IMR-90 (cell line): ENCODE measurements around the gene AUTS2. TPM values are rescaled to one million over a fixed set of nuclear protein-coding genes. Genes with fewer than 3 reads are reported as not detected.

Experiments used
- ATAC-seq: fragments of 200-7000 bp; cut with Tn5 transposase; 2 replicates; pipeline ENCODE4 v1.9.1; 2020; ENCODE audit warnings: low read depth, mild to moderate bottlenecking, moderate library complexity
- BruUV-seq: library from RNA; stranded (reverse); fragments of 400-500 nt; replicated peaks from 2 replicates; lab custom pipeline; 2021; lab: Mats Ljungman, UMichigan
- CTCF ChIA-PET: fragments of 300-600 bp; formaldehyde crosslinking; extraction: SDS; loops from one replicate; lab custom pipeline; 2021; ENCODE audit warnings: antibody characterized with exemption; lab: Yijun Ruan, JAX
- POLR2A ChIA-PET: fragments of 300-600 bp; sonication (Branson Sonifier 250); formaldehyde crosslinking; loops from one replicate; lab custom pipeline; 2022; ENCODE audit warnings: antibody characterized with exemption; ENCODE audit not compliant: unreplicated experiment; lab: Charles Lee
- DNase-seq: peaks from one replicate; pipeline ENCODE4 v3.0.0; 2013
- H2AFZ ChIP-seq: replicated peaks from 2 replicates; pipeline ENCODE3; 2013; ENCODE audit warnings: low read length, mild to moderate bottlenecking; ENCODE audit not compliant: poor library complexity
- H2AK5ac ChIP-seq: 2 replicates; pipeline ENCODE4 v1.6.1; 2013; ENCODE audit warnings: low read depth, low read length, inconsistent platforms
- H2AK9ac ChIP-seq: replicated peaks from 2 replicates; pipeline ENCODE3; 2013; ENCODE audit warnings: mild to moderate bottlenecking, low read depth, low read length, moderate library complexity; ENCODE audit not compliant: poor library complexity
- H2BK120ac ChIP-seq: 2 replicates; pipeline ENCODE4 v1.6.1; 2013; ENCODE audit warnings: low read depth, low read length, inconsistent platforms
- H2BK15ac ChIP-seq: 3 replicates; pipeline ENCODE4 v1.6.1; 2013; ENCODE audit warnings: low read depth, low read length, inconsistent platforms
- H2BK20ac ChIP-seq: 2 replicates; pipeline ENCODE4 v1.6.1; 2013; ENCODE audit warnings: low read depth, mild to moderate bottlenecking, inconsistent platforms, low read length, moderate library complexity
- H2BK5ac ChIP-seq: 2 replicates; pipeline ENCODE4 v1.6.1; 2013; ENCODE audit warnings: mild to moderate bottlenecking, low read depth, low read length, inconsistent platforms; ENCODE audit not compliant: poor library complexity, severe bottlenecking
- H3K14ac ChIP-seq: replicated peaks from 2 replicates; pipeline ENCODE4 v1.6.1; 2013; ENCODE audit warnings: low read depth, low read length, inconsistent platforms
- H3K18ac ChIP-seq: 2 replicates; pipeline ENCODE4 v1.6.1; 2013; ENCODE audit warnings: low read depth, low read length, control low read depth
- H3K23ac ChIP-seq: 2 replicates; pipeline ENCODE4 v1.6.1; 2013; ENCODE audit warnings: low read depth, low read length, inconsistent platforms
- H3K27ac ChIP-seq: 2 replicates; pipeline ENCODE4 v1.5.1; 2013; ENCODE audit warnings: mild to moderate bottlenecking, control low read depth, low read length; ENCODE audit not compliant: insufficient read depth
- H3K27me3 ChIP-seq: 2 replicates; pipeline ENCODE4 v1.6.1; 2013; ENCODE audit warnings: low read length; ENCODE audit not compliant: control insufficient read depth, insufficient read depth
- H3K36me3 ChIP-seq: 2 replicates; pipeline ENCODE4 v1.6.1; 2013; ENCODE audit warnings: low read length, mixed read lengths; ENCODE audit not compliant: control insufficient read depth, insufficient read depth
- H3K4ac ChIP-seq: 2 replicates; pipeline ENCODE4 v1.6.1; 2013; ENCODE audit warnings: low read depth, low read length, inconsistent platforms
- H3K4me1 ChIP-seq: 2 replicates; pipeline ENCODE4 v1.6.1; 2013; ENCODE audit warnings: low read length, mixed read lengths; ENCODE audit not compliant: control insufficient read depth, insufficient read depth
- H3K4me2 ChIP-seq: 2 replicates; pipeline ENCODE4 v1.6.1; 2013; ENCODE audit warnings: low read depth, mild to moderate bottlenecking, control low read depth, low read length, moderate library complexity
- H3K4me3 ChIP-seq: 2 replicates; pipeline ENCODE4 v1.5.1; 2013; ENCODE audit warnings: low read depth, mild to moderate bottlenecking, control low read depth, low read length, moderate library complexity; ENCODE audit not compliant: insufficient read depth
- H3K56ac ChIP-seq: 2 replicates; pipeline ENCODE4 v1.6.1; 2013; ENCODE audit warnings: low read length, inconsistent platforms; ENCODE audit not compliant: insufficient read depth; ENCODE audit errors: extremely low read depth
- H3K79me1 ChIP-seq, 2 experiments: 2 replicates each; pipeline ENCODE4 v1.6.1; 2013; ENCODE audit warnings: low read length in 2 of 2, inconsistent platforms in 1 of 2, low read depth in 1 of 2
- H3K9ac ChIP-seq: 2 replicates; pipeline ENCODE4 v1.6.1; 2013; ENCODE audit warnings: low read depth, low read length, control low read depth
- H3K9me1 ChIP-seq: 2 replicates; pipeline ENCODE4 v1.6.1; 2013; ENCODE audit warnings: low read length, inconsistent platforms; ENCODE audit not compliant: insufficient read depth
- H3K9me3 ChIP-seq: 2 replicates; pipeline ENCODE4 v1.6.1; 2013; ENCODE audit warnings: low read length; ENCODE audit not compliant: control insufficient read depth, insufficient read depth
- H4K20me1 ChIP-seq: 2 replicates; pipeline ENCODE4 v1.6.1; 2013; ENCODE audit warnings: low read length, inconsistent platforms; ENCODE audit not compliant: insufficient read depth
- H4K5ac ChIP-seq: 2 replicates; pipeline ENCODE4 v1.6.1; 2013; ENCODE audit warnings: mild to moderate bottlenecking, low read depth, low read length, control low read depth
- H4K8ac ChIP-seq, 2 experiments: 2 replicates each; pipeline ENCODE4 v1.6.1; 2013; ENCODE audit warnings: low read depth in 2 of 2, low read length in 2 of 2, control low read depth in 1 of 2, inconsistent platforms in 1 of 2
- H4K91ac ChIP-seq: 2 replicates; pipeline ENCODE4 v1.6.1; 2013; ENCODE audit warnings: low read depth, low read length, inconsistent platforms; ENCODE audit not compliant: insufficient read depth
- CEBPB ChIP-seq: IDR thresholded peaks from 2 replicates; pipeline ENCODE4 v1.6.1; 2012; ENCODE audit warnings: low read depth, low read length, improper control_type of control experiment
- CHD1 ChIP-seq: IDR thresholded peaks from 2 replicates; pipeline ENCODE4 v1.6.1; 2012; ENCODE audit warnings: low read depth, low read length, improper control_type of control experiment
- MAFK ChIP-seq: IDR thresholded peaks from 2 replicates; pipeline ENCODE4 v1.6.1; 2012; ENCODE audit warnings: low read depth, low read length, improper control_type of control experiment
- MAZ ChIP-seq: IDR thresholded peaks from 2 replicates; pipeline ENCODE4 v1.6.1; 2012; ENCODE audit warnings: low read depth, mild to moderate bottlenecking, low read length, improper control_type of control experiment, moderate library complexity, borderline replicate concordance
- MXI1 ChIP-seq: IDR thresholded peaks from 2 replicates; pipeline ENCODE4 v1.6.1; 2012; ENCODE audit warnings: low read depth, mild to moderate bottlenecking, low read length, moderate library complexity, borderline replicate concordance
- POLR2A ChIP-seq: IDR thresholded peaks from 2 replicates; pipeline ENCODE4 v1.6.1; 2012; ENCODE audit warnings: mild to moderate bottlenecking, low read depth, low read length
- RCOR1 ChIP-seq: IDR thresholded peaks from 2 replicates; pipeline ENCODE4 v1.6.1; 2012; ENCODE audit warnings: mild to moderate bottlenecking, low read length, improper control_type of control experiment; ENCODE audit not compliant: insufficient replicate concordance
- WGBS, 2 experiments: methylation state at CpG; one replicate each; pipeline versions ENCODE4 v1.1.5 to v1.1.7; 2013; ENCODE audit warnings: missing lambda C conversion rate in 2 of 2; ENCODE audit not compliant: insufficient read length in 1 of 2; ENCODE audit errors: extremely low coverage in 2 of 2; 5-methylcytosine and 5-hydroxymethylcytosine counted together
- dilution Hi-C: fragments of 300-500 bp; cut with HindIII; formaldehyde crosslinking; loops from one replicate; pipeline ENCODE4 v1.14.3; 2018; ENCODE audit warnings: low sequenced_read_pairs; ENCODE audit not compliant: unreplicated experiment
- in situ Hi-C: fragments of 300-500 bp; cut with MboI; formaldehyde crosslinking; loops from 3 replicates; pipeline ENCODE4 v1.14.3; 2019; ENCODE audit warnings: low sequenced_read_pairs, inconsistent platforms, mixed read lengths
- intact Hi-C: fragments of 100-400 bp; cut with micrococcal nuclease; formaldehyde crosslinking; loops from 2 replicates; pipeline ENCODE4 v1.10.0; 2022
- polyA plus RNA-seq, 3 experiments: library from polyadenylated mRNA; depleted of rRNA; stranded (reverse); fragments of >200 nt; gene quantifications; 2 replicates each; pipeline ENCODE4 v1.2.3, GENCODE V29; 2012; ENCODE audit warnings: low replicate concordance in 1 of 3
- total RNA-seq: library from RNA; depleted of rRNA; stranded (reverse); fragments of >200 nt; gene quantifications from 2 replicates; pipeline ENCODE4 v1.2.3, GENCODE V29; 2012
- TF ChIP-seq, protein P1 (sequence below): fragments of 150-350 bp; IDR thresholded peaks from 2 replicates; pipeline ENCODE4 v1.6.1; 2017; ENCODE audit warnings: mild to moderate bottlenecking, antibody characterized with exemption, low read length, low read depth
- TF ChIP-seq, protein P2 (sequence below): conservative IDR thresholded peaks from 2 replicates; pipeline ENCODE4 v1.5.1; 2012; ENCODE audit warnings: mild to moderate bottlenecking, low read depth, low read length, improper control_type of control experiment
- TF ChIP-seq, protein P3 (sequence below): fragments of 150-350 bp; IDR thresholded peaks from 2 replicates; pipeline ENCODE4 v1.6.1; 2016; ENCODE audit warnings: low read depth, mild to moderate bottlenecking, low read length, moderate library complexity, borderline replicate concordance

Gene AUTS2
- total and polyA plus RNA-seq, 2 of the 4 experiments (the other 2 are of a cell fraction) = 0.90 to 3.0 TPM

DNA sequence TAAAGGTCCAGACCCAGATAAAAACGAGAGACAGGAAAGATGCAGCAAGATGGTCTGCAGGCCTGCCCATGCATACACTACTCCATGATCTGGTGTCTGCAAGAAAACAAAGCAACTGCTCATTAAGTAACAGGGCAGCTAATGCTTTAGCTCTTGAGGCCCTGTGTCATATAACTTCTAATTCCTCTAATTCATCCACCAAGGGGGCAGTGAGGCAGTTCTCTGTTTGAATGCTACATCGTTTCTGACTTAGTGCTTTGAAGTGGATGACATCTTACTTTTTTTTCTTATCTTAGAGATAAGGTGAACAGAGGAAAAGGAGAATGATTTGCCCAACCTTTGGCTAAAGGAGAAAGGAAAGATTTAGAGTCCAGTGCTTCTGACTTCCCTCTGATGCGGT lies 619.7 kb downstream of the AUTS2 start:
- no peaks in the 10 kb centered on the region for H3K27me3 ChIP-seq
- ATAC-seq (no peak), DNase-seq (no peak)
- no CpG with 5 or more reads among the region's 3 CpGs for WGBS, 2 experiments
- H2BK120ac ChIP-seq = no peak overlapping the region
- no peak overlapping the region for H3K9ac ChIP-seq
- H3K23ac ChIP-seq = no peak overlapping the region
- H4K91ac ChIP-seq = no peak overlapping the region
- H3K4me2 ChIP-seq = no peak overlapping the region
- no peaks in the 10 kb centered on the region for H3K4me1 ChIP-seq
- H2AFZ ChIP-seq = no peak overlapping the region
- POLR2A ChIA-PET = no interaction called here
- H3K14ac ChIP-seq = no peak overlapping the region
- TF ChIP-seq RCOR1 = no peak
- TF ChIP-seq CHD1 = no peak
- TF ChIP-seq, protein P1, sequence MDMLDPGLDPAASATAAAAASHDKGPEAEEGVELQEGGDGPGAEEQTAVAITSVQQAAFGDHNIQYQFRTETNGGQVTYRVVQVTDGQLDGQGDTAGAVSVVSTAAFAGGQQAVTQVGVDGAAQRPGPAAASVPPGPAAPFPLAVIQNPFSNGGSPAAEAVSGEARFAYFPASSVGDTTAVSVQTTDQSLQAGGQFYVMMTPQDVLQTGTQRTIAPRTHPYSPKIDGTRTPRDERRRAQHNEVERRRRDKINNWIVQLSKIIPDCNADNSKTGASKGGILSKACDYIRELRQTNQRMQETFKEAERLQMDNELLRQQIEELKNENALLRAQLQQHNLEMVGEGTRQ = no peak
- TF ChIP-seq, protein P2, sequence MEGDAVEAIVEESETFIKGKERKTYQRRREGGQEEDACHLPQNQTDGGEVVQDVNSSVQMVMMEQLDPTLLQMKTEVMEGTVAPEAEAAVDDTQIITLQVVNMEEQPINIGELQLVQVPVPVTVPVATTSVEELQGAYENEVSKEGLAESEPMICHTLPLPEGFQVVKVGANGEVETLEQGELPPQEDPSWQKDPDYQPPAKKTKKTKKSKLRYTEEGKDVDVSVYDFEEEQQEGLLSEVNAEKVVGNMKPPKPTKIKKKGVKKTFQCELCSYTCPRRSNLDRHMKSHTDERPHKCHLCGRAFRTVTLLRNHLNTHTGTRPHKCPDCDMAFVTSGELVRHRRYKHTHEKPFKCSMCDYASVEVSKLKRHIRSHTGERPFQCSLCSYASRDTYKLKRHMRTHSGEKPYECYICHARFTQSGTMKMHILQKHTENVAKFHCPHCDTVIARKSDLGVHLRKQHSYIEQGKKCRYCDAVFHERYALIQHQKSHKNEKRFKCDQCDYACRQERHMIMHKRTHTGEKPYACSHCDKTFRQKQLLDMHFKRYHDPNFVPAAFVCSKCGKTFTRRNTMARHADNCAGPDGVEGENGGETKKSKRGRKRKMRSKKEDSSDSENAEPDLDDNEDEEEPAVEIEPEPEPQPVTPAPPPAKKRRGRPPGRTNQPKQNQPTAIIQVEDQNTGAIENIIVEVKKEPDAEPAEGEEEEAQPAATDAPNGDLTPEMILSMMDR = no peak
- TF ChIP-seq POLR2A = no peak
- TF ChIP-seq MXI1 = no peak
- no peak for TF ChIP-seq CEBPB
- no peak for TF ChIP-seq MAZ
- TF ChIP-seq, protein P3, sequence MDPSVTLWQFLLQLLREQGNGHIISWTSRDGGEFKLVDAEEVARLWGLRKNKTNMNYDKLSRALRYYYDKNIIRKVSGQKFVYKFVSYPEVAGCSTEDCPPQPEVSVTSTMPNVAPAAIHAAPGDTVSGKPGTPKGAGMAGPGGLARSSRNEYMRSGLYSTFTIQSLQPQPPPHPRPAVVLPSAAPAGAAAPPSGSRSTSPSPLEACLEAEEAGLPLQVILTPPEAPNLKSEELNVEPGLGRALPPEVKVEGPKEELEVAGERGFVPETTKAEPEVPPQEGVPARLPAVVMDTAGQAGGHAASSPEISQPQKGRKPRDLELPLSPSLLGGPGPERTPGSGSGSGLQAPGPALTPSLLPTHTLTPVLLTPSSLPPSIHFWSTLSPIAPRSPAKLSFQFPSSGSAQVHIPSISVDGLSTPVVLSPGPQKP = no peak
- TF ChIP-seq MAFK = no peak
- no peak overlapping the region for H3K4ac ChIP-seq
- H2AK5ac ChIP-seq = no peak overlapping the region
- H3K18ac ChIP-seq = no peak overlapping the region
- dilution Hi-C loops (no loop called here), intact Hi-C loops (no loop called here), in situ Hi-C loops (no loop called here)
- CTCF ChIA-PET = no interaction called here
- no peak overlapping the region for H3K4me3 ChIP-seq
- H3K9me1 ChIP-seq = no peaks in the 10 kb centered on the region
- no peaks in the 10 kb centered on the region for H3K9me3 ChIP-seq
- no peak overlapping the region for H2BK20ac ChIP-seq
- no peak overlapping the region for H2BK5ac ChIP-seq
- no peak overlapping the region for H2BK15ac ChIP-seq
- no peak overlapping the region for H2AK9ac ChIP-seq
- no peak overlapping the region for H4K8ac ChIP-seq
- H3K56ac ChIP-seq = no peak overlapping the region
- H3K79me1 ChIP-seq = no peaks in the 10 kb centered on the region
- H4K20me1 ChIP-seq = no peaks in the 10 kb centered on the region
- H3K36me3 ChIP-seq = no peaks in the 10 kb centered on the region
- no peak overlapping the region for H3K27ac ChIP-seq
- BruUV-seq = no TSS peak
- H4K5ac ChIP-seq = no peak overlapping the region
